Activated gamma-delta T cell treated with Interleukin-2 at 50 U/mL for 16 hours (primary cell): ENCODE results near the gene UBAC1.
"Not testable (repeated sequence)": the region's sequence is repeated elsewhere in the genome, so short reads cannot be mapped to it uniquely, and the experiment has no call there.

ENCODE experiments used
- DNase-seq: peaks from one replicate; pipeline ENCODE4 v3.0.0-alpha.2; 2020

Gene UBAC1

DNA sequence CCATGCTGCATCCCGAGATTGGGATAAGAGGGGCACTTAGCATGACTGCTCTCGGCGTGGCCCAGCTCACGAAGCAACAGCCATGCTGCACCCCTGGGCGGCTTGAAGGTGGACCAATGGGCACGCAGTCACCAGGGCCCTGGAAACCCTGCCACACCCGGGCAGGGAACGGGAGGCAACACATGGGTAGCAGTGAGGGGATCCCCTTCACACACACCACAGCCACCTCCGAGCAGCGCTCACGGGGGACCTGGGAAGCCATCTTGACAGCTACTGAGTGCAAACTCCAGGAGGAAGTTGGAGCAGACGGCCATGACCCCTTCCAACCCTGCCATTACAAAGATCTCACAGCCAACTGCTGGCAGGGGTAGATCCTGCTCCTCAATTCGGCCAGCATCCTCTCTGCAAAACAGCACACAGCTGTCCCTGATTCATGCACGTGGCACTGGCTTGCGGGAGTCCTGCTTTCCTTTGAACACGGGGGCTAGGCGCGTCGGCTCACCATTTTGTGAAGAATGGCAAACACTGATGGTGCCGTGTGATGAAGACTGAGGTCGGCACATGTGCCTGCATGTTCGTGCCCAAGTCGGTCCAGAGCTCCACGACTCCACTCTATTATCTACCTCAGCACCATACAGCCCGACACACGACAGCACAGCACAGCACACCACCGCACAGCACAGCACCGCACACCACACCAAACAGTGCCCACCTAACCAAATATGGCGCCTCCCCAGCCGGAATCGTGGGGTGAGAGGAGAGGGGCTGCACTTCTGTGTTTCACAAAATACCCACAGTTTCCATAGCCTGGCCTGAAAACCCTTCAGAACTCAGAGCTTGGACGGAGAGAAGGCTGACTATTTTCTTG, 5.0 kb downstream of the UBAC1 start:
- DNase-seq: no peak

DNA sequence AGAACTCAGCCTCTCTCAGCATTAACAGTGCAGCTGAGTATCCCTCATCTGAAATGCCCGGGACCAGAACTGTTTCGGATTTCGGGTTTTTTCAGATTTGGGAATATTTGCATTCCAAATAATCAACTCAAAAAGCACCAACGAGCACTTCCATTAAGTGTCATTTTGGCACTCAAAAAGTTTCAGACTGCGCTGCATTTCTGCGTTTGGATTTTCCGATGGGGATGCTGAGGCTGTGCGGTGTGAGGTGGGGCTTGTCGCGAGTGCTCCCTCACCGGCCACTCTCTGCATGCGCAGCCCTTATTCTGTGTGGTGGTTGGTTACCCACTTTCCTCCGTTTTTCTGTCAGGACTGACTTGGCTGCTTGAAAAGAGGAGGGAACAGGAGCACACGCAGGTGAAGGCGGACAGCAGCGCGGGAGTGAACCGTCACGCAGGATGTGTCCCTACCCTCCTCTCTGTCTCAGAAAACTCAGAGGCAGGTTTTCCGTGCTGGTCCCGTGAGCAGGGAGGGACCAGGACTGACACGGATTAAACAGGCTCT, 8.4 kb downstream of the UBAC1 start:
- no peak for DNase-seq

DNA sequence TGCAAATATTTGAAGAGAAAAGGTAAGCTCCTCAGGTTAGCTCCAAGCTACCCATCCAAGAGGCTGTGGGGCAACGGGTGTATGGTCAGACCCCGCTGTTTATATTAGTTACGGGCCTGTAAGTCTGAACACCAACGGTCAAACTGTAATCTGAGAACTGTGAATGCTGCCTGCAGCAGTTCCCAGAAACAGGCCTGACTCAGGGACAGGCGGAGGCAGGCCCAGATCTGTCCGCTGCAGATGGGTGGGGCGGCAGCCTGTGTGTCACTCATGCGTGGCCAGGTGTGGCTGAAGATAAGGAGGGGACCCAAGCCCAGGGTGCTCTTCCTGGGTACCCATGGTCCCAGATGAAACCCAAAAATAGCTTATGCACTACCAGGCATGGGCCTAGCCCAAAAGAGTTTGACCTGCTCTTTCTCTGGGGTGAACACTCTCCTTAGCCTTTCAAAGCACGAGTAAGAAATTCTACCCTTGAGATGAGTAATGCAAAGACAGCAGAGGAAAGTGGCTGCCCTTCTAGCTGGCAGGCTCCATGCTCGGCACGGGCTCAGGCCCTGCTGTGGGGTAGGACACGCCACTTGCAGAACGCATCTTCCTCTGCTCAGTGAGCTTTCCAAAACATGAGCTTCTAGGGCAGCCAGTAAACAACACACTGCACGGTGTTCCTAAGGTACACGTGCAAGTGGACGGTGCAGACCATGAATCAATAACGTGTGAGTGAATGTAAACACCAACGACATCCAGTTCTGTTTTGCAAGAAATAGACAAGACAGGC, 9.1 kb downstream of the UBAC1 start:
- no peak for DNase-seq

DNA sequence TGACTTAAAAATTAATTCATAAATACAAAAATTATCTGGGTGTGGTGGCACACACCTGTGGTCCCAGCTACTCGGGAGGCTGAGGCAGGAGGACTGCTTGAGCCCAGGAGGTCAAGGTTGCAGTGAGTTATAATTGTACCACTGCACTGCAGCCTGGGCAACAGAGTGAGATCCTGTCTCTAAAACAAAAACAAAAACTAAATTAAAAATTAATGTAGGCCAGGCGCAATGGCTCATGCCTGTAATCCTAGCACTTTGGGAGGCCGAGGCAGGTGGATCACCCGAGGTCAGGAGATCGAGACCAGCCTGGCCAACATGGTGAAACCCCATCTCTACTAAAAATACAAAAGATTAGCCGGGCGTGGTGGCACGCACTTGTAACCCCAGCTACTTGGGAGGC, 9.9 kb downstream of the UBAC1 start:
- not testable (repeated sequence) for DNase-seq

DNA sequence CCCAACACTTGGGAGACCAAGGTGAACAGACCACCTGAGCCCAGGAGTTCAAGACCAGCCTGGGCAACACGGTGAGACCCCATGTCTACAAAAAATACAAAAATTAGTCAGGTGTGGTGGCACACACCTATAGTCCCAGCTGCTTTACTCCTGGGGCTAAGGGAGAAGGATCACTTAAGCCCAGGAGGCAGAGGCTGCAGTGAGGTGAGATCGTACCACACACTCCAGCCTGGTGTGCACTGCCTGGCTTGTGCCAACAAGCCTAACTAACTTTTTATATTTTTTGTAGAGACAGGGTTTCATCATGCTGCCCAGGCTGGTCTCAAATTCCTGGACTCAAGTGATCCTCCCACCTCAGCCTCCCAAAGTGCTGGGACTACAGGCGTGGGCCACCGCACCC, 10.3 kb downstream of the UBAC1 start:
- DNase-seq: not testable (repeated sequence)

DNA sequence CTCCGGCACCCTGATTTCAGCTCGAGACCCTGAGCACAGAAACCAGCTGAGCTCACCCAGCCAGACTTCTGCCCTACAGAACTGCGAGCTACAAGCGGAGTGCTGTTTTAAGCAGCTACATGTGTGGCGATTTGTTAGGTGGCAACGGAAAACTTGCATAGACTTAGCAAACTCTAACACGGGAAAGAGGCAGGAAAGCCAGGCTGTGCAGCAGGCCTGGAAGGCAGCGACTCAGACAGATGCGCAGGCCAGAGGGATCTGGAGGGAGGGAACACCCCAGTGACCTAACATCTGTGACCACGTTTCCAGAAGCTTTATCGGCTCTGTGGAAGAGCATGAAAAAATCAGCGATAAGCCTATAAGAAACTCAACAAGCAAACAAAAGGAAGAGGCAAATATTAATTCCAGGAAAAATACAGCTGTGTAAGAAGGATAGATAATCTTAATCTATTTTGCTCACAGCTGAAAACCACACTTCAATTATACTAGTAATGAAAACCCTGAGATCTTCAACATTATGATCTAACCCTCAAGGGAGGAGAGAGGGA, 11.0 kb downstream of the UBAC1 start:
- DNase-seq: no peak

DNA sequence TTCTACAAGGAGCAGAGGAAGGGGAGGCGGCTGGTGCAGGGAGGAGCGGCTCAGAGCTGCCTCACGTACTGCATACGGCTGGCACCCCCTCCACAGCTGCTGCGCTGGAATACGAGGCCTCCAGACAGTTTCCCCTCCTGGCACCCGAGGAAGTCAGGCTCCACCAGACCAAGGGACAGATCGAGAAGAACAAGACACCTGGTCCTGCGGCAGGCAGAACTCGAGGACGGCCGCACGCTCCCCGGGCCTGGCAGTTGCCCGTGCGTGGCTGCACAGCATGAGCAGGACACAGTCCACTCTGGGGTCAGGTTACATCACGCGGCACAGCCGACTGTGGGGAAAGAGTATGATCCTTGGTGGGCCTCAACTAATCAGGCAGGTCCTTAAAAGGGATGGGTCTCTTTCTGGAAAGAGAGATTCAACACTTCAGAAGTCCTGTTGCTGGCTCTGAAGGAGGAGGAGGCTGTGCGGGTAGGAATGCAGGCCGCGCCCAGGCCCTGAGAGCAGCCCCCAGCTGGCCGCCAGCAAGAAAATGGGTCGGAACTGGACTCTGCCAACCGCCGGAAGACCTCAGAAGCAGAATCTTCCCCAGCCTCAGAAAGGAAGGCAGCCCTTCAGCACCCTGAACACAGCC, 11.6 kb downstream of the UBAC1 start:
- DNase-seq: no peak

DNA sequence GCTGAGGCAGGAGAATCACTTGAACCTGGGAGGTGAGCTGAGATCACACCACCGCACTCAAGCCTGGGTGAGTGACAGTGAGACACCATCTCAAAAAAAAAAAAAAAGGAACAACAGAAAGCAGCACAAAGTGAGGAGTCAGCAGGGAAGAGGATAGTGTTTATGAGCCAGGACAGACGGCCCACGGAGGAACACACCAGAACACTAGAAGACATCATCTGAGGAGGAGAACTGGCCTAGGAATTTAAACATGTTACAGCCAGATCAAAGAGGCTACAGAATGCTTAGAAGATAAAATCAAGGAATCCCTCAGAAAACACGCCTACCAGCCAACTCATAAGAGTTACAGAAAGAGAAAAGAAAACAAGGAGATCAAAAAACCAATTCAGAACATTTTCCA, 12.2 kb downstream of the UBAC1 start:
- no peak for DNase-seq

DNA sequence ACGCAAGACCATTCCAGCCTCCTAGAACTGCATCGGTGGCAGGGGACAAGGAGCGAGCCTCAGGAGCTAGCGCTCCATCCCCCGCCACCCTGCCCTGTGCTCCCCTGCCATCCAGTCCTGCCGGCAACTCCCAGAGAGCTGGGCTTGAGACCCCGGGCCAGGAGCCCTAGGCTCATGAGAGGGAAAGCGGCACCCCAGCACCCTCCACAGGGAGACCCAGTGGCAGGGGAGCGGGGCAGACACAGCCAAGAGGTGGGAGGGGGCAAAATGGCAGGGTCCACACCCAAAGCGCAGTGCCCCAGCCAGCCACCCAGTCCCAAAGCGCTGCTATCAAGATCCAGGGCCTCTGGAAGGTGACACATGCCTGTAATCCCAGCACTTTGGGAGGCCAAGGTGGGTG, 12.7 kb downstream of the UBAC1 start:
- DNase-seq: no peak

DNA sequence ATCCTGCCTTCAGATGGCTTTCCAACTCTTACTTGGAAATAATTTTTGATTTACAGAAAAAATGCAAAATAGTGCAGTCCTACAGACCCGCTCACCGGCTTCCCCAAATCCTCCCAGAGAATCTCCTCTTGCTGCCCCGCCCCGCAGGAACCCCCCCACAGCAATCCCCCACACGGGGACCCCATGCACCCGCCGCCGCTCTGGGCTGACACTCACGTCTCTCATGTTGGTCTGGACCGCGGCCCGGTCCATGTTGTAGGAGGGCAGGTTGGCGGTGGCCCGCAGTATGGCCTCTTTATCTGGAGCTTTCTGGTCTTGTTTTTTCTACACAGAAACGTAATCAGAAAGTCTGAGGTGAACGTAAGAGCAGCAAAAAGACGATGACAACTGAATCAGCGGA, 13.6 kb downstream of the UBAC1 start:
- DNase-seq: no peak

DNA sequence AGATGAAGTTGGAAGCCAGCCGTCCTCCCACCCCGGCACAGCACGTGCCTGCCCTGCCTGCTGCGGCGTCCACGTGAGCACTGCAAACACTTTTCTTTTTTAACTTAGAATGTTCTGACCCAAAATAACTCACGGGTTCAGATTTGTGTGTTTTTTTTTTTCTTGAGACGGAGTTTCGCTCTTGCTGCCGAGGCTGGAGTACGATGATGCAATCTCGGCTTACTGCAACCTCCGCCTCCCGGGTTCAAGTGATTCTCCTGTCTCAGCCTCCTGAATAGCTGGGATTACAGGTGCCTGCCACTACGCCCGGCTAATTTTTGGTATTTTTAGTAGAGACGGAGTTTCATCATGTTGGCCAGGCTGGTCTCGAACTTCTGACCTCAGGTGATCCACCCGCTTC, 14.1 kb downstream of the UBAC1 start:
- DNase-seq: not testable (repeated sequence)

DNA sequence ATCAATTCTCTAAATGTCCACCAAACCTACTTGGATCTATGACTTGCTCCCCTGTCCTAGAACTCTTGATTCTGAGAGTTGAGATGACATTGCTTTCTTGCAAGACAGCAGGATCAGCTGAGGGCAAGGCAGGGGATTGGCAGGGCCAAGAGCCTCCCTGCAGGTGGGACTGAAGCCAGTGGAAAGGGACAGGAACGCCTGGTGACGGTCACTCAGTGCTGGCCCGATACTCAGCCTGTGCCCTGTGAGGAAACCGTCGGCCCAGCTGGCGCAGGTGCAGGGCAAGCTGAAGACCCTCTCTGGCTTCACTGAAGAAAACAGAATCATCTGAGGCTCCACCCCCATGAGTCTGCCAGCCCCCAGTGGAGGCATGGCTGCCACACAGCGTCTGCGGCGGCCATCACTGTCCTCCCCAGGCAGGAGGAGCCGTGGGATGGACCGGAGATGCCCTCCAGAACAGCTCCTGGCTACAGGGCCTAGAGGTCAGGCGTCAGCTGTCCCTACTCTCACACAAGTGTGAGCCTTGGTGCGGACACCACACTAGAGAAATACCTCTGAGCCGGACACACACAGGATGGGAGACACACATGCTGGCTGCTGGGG, 14.7 kb downstream of the UBAC1 start:
- no peak for DNase-seq

DNA sequence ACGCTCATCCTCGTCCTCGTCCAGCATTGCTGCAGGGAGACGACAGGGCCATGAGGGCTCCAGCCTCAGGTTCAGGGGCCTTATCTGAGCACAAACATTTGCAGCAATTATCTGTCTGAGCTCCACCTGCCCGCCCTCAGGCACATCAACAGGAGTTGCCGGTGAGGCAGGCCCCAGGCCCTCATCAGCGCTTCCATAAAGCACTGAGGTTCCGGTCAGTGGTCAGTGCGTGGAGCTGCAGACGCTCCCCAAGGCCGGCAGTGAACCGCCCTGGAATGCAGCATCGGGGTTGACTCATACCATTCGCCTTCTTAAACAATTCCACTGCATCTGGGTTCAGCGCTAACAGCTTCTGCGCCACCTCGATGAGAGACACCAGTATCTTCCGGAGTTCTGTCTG, 15.2 kb downstream of the UBAC1 start:
- no peak for DNase-seq

DNA sequence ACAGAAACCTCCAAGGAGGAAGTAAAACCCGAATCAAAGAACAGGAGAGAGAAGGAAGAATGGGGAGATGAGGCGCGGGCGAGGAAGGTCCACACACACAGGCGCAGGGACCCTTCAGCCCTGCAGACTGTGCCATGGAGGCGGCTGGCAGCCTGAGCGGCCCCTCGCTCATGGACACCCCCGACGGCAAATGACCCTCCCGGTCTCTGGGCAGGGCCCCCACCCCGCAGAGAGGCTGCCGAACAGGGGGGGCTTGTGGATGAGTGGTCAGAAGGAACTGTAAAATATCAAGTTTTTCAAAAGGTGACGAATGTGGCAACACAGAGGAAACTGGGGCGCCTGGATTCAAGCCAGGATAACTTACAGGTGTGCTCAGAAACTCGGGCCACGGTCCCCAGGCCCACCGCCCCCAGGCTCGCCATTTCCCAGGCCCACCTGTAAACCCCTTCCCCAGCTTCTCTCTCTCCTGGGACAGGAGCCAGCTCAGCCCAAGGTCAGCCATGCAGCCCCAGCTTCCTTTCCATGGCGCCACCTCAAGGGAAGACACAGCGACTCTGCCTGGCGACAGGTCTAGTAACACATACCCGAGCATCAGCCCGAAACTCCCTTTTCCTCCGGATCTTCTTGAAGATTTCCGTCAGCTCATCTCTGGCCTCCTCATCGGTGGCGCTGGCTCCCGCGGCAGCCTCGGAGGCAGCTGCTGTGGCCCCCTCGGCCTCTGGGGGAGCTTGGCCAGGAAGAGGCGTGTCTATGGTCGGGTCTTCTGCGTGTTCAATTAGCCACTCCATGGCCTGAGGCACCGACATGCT, 16.5 kb downstream of the UBAC1 start:
- no peak for DNase-seq

DNA sequence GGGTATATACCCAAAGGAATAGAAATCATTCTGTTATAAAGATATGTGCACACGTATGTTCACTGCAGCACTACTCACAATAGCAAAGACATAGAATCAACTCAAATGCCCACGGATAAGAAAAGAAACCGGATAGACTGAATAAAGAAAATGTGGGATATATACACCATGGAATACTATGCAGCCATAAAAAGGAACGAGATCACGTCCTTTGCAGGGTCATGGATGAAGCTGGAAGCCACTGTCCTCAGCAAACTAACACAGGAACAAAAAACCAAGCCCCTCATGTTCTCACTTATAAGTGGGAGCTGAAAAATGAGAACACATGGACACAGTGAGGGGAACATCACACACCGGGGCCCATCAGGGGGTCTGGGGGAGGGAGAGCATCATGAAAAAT, 17.6 kb downstream of the UBAC1 start:
- not testable (repeated sequence) for DNase-seq

DNA sequence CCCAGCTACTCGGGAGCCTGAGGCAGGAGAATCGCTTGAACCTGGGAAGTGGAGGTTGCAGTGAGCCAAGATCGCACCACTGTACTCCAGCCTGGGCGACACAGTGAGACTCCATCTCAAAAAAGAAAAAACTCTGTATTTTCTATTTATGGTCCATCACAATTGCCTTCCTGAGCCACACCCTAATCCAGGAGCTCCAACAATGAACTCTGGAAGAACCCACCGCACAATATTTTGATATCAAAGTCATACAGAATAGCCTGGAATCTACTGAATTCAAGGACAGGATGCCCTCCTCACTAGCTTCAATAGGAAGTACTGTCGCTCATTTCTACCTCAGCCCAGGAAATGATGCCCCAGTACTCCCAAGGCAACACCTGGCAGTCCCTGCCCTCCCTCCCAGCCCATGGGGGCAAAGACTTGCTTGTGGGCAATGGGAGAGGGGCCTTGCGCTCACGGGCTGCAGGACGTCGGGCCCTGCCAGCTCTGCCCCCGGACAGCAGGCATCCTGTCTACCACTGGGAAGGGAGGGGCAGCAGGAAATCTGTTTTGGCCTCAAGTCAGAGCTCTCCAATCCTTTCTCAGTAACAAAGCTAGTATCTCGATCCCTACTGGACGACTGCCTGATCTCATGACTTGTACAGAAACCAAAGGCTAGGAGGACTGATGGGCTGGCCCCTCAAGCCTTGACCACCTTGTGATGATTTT, 19.7 kb downstream of the UBAC1 start:
- DNase-seq: no peak

DNA sequence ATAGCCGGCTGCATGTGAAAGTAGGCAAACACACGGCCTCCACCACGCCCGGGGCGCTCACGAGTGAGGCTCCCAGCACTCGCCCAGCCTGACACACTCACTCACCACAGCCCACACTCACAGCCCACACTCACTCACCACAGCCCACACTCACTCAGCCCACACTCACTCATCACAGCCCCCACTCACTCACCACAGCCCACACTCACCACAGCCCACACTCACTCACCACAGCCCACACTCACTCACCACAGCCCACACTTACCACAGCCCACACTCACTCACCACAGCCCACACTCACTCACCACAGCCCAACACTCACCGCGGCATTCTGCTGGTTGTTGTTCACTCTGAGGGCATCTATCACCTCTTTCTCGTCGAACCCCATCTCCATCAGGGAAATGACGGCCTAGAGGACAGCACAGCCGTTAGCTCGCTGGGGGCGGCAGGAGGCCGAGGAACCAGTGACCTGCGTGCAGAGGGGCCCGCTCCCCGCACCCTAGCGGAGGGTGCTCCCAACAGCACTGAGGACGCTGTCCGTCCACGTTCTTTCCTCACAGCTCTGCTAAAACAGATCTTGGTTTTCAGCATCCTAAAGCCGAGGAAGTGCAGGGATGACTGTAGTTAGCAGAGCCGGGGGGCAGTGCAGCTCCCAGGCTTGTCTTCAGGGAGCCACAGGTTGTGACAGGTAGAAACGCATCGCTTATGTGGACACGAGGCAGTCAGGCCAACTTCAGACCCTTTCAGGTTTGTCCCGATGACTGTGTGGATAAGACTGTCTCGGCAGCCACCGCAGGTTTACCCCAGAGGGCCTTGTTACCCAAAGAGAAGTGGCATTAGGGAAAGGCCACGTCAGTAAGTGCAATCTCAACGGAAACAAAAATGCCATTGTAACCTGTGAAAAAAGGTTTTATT, 21.6 kb downstream of the UBAC1 start:
- peak; percentile 23 for DNase-seq

DNA sequence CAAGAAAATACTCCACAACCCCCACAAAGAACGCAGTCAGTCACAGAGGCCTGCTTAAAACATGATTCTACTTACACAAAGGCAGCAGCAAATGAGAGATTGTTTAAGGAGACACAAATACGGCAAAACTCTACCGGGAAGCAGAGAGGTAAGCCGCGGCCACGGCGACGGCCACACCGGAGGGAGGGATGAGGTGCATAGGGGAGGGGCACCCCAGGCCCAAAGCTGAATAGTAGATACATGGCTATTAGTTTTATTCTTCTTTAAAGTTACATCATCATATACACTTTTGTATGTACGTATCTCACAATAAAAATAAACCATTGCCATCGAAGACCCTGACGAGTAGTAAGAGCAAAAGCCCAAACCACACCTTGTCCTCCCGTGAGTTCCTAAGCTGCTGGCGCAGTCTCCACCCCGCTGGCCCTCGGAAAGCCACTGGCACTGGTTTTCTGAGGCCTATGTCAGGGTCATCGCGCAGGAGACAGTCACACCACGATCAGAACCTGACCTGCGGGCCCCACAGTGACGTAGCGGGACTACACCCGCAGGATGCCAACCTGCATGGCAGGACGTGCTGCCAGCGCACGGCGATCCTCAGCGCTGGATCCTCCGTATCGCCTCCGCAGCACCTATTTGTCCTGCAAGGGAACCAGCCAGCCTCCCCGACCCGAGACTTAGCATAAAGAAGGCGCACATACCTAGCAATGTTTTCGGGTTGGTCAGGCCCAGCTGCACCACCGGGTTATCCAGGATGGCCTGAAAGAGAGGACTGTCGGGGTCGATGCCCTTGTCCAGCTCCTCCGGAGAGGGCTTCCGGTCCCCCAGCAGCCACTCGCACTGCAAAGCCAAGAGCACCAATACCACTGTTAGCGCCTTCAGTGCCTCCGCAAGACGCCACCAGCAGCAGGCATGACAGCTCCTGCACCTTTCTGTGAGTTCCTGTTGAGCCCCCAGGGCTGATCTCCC, 23.4 kb downstream of the UBAC1 start:
- no peak for DNase-seq

DNA sequence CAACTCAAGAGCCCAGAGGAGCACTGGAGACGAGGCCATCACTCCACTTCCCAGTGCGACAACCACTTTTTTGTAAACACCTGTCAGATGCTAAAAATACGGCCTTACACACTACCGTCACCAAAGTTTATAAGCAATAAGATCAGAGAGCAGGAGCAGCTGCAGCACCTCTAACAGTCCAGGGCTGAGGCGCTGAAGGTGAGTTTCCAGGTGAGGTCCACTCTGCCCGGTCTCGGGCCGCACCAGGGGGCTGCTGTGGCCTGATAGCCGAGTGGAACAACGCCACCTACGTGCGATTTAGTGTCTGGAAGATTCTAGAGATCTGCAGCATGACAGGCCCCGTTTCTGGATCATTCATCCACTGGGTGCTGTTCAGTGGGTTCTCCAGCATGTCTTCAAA, 28.1 kb downstream of the UBAC1 start:
- no peak for DNase-seq
